ENCODE results near the gene TDP2. TPM values are rescaled to one million over a fixed set of nuclear protein-coding genes. Genes with fewer than 3 reads are reported as not detected.
A peak's percentile ranks its signal among the peaks of the same experiment; 100 is the strongest.
"Not testable (repeated sequence)": the region's sequence is repeated elsewhere in the genome, so short reads cannot be mapped to it uniquely, and the experiment has no call there.

TDP2 gene
- total RNA-seq, 1 donor from 2014 or later: 44.1 TPM

- H3K9me3 Mint-ChIP-seq: no peaks in the 10 kb centered on the region
- H3K4me3 Mint-ChIP-seq: no peak overlapping the region
- H3K4me1 Mint-ChIP-seq (ENCODE audit: unreplicated experiment): no peaks in the 10 kb centered on the region
- H3K27ac Mint-ChIP-seq: no peak overlapping the region
- H3K36me3 Mint-ChIP-seq: peaks cover 6% of the 10 kb centered on the region
- no peak for TF ChIP-seq CTCF (conservative IDR thresholded peaks at IDR 0.05)
- no peak for DNase-seq (ENCODE audit: extremely low spot score, unreplicated experiment)
- H3K27me3 Mint-ChIP-seq: no peaks in the 10 kb centered on the region
These were observed 23.3 kb upstream of the TDP2 start for GRCh38 chr6:24689964-24690363.

GRCh38 chr6:24686946-24687345 lies 20.2 kb upstream of the TDP2 start:
- TF ChIP-seq CTCF (conservative IDR thresholded peaks at IDR 0.05): no peak
- Mint-ChIP-seq H3K36me3 (peaks cover 6% of the 10 kb centered on the region), H3K4me3 (no peak overlapping the region), H3K27me3 (no peaks in the 10 kb centered on the region), H3K4me1 (ENCODE audit: unreplicated experiment) (peaks cover 4% of the 10 kb centered on the region), H3K27ac (peak overlapping the region; percentile 17), H3K9me3 (no peaks in the 10 kb centered on the region)
- no peak for DNase-seq (ENCODE audit: extremely low spot score, unreplicated experiment)

- no peak for DNase-seq (ENCODE audit: extremely low spot score, unreplicated experiment)
- Mint-ChIP-seq H3K36me3 (peaks cover 6% of the 10 kb centered on the region), H3K27ac (no peak overlapping the region), H3K4me3 (no peak overlapping the region), H3K4me1 (ENCODE audit: unreplicated experiment) (peaks cover 4% of the 10 kb centered on the region), H3K27me3 (no peaks in the 10 kb centered on the region), H3K9me3 (no peaks in the 10 kb centered on the region)
- no peak for TF ChIP-seq CTCF (conservative IDR thresholded peaks at IDR 0.05)
These were observed 19.7 kb upstream of the TDP2 start for GRCh38 chr6:24686408-24686807.

GRCh38 chr6:24683297-24684296 lies 16.9 kb upstream of the TDP2 start:
- Mint-ChIP-seq H3K27ac (no peak overlapping the region), H3K4me1 (ENCODE audit: unreplicated experiment) (peaks cover 4% of the 10 kb centered on the region)

GRCh38 chr6:24680582-24680981 lies 13.9 kb upstream of the TDP2 start:
- H3K9me3 Mint-ChIP-seq: no peaks in the 10 kb centered on the region
- no peaks in the 10 kb centered on the region for H3K27me3 Mint-ChIP-seq
- no peak overlapping the region for H3K27ac Mint-ChIP-seq
- TF ChIP-seq CTCF (conservative IDR thresholded peaks at IDR 0.05): no peak
- H3K4me3 Mint-ChIP-seq: no peak overlapping the region
- DNase-seq (ENCODE audit: extremely low spot score, unreplicated experiment): no peak
- H3K4me1 Mint-ChIP-seq (ENCODE audit: unreplicated experiment): peaks cover 4% of the 10 kb centered on the region
- H3K36me3 Mint-ChIP-seq: peaks cover 3% of the 10 kb centered on the region

More at GRCh38 chr6:24683297-24684296, 16.9 kb upstream of the TDP2 start:
- Mint-ChIP-seq H3K36me3 (peaks cover 6% of the 10 kb centered on the region), H3K4me3 (no peak overlapping the region), H3K27me3 (no peaks in the 10 kb centered on the region), H3K9me3 (no peaks in the 10 kb centered on the region)
- no peak for TF ChIP-seq CTCF (conservative IDR thresholded peaks at IDR 0.05)
- DNase-seq (ENCODE audit: extremely low spot score, unreplicated experiment): no peak

GRCh38 chr6:24678792-24679352 lies 12.2 kb upstream of the TDP2 start:
- not testable (repeated sequence) for H3K27ac Mint-ChIP-seq; H3K36me3 Mint-ChIP-seq; H3K4me1 Mint-ChIP-seq (ENCODE audit: unreplicated experiment); H3K27me3 Mint-ChIP-seq; H3K4me3 Mint-ChIP-seq; H3K9me3 Mint-ChIP-seq; DNase-seq (ENCODE audit: extremely low spot score, unreplicated experiment)
